Posterior vena cava (tissue), 2 donors: ENCODE data around the gene KIF1A. TPM values are rescaled to one million over a fixed set of nuclear protein-coding genes. Genes with fewer than 3 reads are reported as not detected.
A peak's percentile ranks its signal among the peaks of the same experiment; 100 is the strongest.

Experiments used
- DNase-seq: peaks from one replicate; pipeline ENCODE4 v3.0.0-alpha.2; 2020; ENCODE audit warnings: low spot score
- intact Hi-C, 2 donors: fragments of 100-400 bp; cut with DNase I; formaldehyde crosslinking; loops; one replicate each; pipeline versions ENCODE4 v1.14.1 to v1.14.2; 2022 to 2023
- long read RNA-seq, 2 donors: library from polyadenylated mRNA; unstranded; transcript quantifications; one replicate each; pipeline ENCODE4 v2.0.0, GENCODE V29; 2020 to 2021
- total RNA-seq, 2 donors: library from RNA; stranded (reverse); fragmentation: NEBNext Ultra II Directional; extraction: Animal tissue kit (Norgen Biotek cat#: 25700); gene quantifications; one replicate each; pipeline ENCODE4 v1.2.1, GENCODE V29; 2021
- donor health status: DM: yes; HTN: yes; CAD: no.
- donor health status: DM: yes; HTN: yes; CAD: no.

Gene KIF1A
- under 1 TPM; 0.37 to 0.57 TPM for total RNA-seq
- long read RNA-seq, donor 1, result 0 reads
- long read RNA-seq, donor 2, result 0 reads

- intact Hi-C loops, result no loop called here
- DNase-seq, result no peak
These were observed at the start of gene KIF1A for GRCh38 chr2:240819858-240820606. Gene KIF1A, minus strand, starts transcription at chr2:240820219. Its CDS starts 22,467 bp downstream, at chr2:240797752.

DNA sequence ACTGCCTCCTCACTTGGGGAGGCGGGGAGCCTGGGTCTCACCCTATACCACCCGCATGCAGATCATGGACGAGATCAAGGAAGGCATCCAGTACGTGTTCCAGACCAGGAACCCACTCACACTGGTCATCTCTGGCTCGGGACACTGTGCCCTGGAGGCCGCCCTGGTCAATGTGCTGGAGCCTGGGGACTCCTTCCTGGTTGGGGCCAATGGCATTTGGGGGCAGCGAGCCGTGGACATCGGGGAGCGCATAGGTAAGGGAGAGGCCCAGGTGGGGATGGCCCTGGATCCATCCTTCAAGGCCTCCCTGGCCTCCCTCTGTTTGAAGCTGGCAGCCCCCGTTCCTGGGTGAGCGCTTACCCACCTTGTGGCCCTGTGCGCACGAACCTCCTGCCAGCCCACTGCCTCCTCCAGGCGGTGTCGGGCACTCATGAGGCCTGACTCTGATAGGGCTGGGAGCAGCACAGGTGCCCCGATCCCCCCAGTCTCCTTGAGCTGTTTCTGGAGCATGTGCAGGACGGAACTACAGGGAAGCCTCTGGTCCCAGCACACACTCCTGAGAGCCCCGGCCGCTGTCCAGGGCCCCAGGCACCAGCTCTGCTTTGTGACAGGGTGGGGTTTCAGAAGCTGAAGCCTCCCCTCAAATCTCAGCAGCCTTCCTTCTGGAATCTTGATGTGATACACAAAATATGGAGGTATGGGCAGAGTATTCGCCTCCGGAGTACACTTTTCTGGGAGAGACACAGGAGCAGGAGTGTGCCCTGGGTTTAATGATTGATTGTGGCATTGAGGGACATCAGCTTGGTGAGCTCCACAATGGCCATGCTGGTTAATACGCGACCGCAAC, 49.3 kb upstream of the KIF1A start:
- intact Hi-C loops, result no loop called here
- no peak for DNase-seq

GRCh38 chr2:240868286-240869108, 48.5 kb upstream of the KIF1A start, which contains the start of gene AGXT:
Gene AGXT, plus strand, starts transcription at chr2:240868824. Its CDS starts 42 bp downstream, at chr2:240868866.
- intact Hi-C loops, result no loop called here
- no peak for DNase-seq

DNA sequence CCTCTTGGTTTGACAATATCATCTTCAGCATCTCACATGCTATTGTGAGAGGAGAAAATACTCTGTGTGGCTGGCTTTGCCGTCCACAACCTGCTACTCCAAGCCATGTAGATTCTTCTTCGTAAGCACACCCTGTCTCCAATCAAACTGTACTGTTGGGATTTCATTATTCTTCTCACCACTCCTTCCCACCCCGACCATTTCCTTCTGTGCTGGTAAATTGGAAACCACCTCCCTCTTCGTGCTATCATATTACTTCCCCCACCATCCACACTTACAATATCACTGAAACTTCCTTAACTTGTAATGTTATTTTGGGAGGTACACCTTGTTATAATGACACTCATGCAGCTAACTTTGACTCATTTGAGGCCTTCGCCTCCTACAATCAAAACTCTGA, 45.4 kb upstream of the KIF1A start:
- intact Hi-C loops, result no loop called here
- DNase-seq, result no peak

DNA sequence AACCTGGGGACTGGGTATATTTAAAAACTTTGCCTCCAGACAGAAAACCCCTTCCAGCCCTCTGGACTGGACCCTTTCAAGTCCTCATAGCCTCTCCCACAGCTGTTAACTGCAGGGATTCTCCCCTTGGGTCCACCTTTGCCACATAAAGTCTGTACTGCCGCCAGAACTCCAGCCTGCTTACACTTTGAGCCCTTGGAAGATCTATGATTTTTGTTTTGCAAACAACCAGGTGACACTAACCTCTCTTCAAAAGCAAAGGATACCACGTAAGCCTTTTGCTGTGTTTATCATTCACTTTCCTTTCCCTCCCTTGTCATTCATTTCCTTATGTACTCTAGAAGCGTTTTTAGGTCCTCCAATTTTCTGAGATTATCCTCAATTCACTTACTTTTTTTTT, 44.5 kb upstream of the KIF1A start:
- intact Hi-C loops, result no loop called here
- DNase-seq, result no peak

- no peak for DNase-seq
- intact Hi-C loops, result no loop called here
These were observed 41.5 kb upstream of the KIF1A start for GRCh38 chr2:240861547-240861946.

DNA sequence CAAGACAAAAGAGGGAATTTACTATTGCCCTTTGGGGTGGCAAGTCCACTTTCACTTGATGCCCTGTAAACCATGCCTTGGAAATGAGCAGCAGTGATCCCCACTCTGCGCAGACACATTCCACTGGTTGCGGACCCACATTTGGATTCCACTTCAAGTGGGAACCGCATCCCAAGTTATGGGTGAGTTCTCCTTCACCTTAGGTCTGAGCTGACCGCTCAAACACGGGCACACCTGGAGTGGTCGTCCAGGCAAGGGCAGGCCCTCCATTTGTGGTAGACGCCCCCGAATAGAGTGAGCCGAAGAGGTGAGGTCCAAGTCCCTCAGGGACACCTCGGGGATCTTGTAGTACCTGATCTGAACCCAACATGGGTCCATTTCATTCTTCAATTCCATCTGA, 38.9 kb upstream of the KIF1A start:
- intact Hi-C loops, result no loop called here
- no peak for DNase-seq

DNA sequence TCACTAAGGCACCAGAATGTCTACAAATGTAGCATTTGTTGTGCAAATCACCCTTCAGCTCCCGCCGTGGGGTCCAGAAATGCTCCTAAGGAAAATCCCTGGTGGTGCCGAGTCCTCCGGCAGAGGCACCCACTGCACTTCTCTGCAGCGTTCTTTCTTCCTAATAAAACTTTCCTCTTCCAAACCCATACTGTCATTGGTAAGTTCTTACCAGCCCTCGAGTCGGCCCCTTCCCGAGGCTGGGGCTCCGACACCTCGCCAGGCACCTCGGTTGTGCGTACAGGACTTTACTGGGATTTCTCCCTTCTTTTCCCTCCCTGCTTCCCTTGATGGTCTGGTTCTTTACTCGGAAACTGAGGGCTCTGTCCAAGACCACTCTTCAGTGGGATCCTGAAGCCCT, 38.3 kb upstream of the KIF1A start:
- no peak for DNase-seq
- intact Hi-C loops, result no loop called here

- no peak for DNase-seq
- intact Hi-C loops, result no loop called here
These were observed 37.3 kb upstream of the KIF1A start for GRCh38 chr2:240857039-240858008.

DNA sequence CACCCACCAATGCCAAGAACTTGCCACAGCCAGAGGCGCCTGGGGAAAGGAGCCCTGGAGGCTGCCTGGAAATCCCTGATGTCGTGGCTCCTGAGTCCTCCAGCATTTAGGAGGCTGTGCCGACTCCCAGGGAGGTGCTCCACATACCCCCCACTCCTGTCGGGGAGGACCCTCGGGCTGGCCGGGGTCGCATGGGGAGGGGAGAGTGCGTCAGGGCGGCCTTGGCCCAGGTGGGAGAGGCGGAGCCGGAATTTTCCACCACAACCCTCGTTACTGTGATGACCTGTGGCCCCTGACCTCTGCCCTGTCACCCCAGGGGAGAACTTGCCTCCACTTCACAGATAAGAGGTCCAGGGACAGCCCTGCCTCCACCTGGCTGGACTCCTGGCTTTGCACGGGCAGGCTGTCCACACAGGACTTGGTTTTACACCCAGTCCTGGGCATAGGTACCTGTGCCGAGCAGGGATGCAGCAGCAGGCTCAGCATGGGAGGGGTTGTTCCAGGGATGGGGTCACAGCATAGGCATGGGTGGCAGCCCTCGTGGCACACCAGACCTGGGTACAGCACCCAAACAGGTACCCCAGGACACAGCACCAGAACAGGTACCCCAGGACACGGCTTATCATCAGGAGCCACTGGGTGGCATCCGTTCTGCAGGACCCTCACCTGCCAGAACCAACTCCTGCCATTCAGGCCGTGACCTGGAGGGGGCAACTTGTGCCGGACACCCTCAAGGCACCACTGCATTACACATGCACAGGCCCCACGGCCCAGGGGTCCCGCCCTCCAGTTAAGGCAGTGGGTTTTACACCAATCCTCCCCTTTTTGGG, 36.3 kb upstream of the KIF1A start:
- DNase-seq, result no peak
- intact Hi-C loops, result no loop called here

DNA sequence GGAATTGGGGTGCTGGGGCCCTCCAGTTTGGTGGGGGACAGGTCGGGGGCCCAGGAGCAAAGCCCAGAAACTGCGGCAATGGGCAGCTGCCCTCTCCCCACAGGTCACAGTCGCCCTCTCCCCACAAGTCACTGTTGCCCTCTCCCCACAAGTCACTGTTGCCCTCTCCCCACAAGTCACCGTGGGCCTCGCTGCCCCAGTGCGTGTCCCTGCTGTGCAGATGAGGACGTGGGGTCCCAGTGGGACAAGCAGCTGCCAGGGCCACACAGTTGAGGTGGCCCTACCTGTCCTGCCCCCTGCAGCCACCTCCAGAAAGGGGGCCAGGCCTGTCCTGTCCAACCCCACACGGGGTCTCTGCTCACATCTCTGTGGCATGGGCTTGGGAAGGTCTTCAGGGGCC, 35.7 kb upstream of the KIF1A start:
- no peak for DNase-seq
- intact Hi-C loops, result no loop called here

DNA sequence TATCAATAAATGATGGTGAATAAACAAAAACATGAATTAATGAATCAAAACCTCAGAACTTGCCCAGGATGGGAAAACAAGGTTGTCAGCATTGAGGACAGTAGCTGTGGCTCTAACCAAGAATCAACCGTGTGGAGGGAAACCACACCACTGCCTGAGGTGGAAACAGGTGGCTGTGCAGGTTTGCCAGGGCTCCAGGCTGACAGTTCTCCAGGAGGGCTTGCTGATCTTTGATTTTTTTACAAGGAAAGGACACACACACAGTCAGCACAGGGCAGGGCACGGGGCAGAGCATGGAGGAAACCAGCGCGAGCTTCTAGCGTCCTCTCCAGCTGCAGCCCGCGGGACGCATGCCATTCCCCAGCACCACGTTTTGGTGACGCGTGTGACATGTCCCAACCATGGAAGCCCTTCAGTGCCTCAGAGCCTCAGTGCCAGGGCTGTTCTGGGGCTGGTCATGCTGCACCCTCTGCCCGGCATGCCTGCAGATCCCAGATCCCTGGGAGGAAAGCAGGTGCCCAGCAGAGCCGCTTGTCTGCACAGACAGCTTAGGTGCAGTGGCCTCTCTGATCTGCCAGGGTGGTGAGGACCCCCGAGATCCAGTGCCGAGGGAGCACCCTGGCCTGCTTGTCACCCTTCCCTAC, 32.8 kb upstream of the KIF1A start:
- intact Hi-C loops, result no loop called here
- no peak for DNase-seq

DNA sequence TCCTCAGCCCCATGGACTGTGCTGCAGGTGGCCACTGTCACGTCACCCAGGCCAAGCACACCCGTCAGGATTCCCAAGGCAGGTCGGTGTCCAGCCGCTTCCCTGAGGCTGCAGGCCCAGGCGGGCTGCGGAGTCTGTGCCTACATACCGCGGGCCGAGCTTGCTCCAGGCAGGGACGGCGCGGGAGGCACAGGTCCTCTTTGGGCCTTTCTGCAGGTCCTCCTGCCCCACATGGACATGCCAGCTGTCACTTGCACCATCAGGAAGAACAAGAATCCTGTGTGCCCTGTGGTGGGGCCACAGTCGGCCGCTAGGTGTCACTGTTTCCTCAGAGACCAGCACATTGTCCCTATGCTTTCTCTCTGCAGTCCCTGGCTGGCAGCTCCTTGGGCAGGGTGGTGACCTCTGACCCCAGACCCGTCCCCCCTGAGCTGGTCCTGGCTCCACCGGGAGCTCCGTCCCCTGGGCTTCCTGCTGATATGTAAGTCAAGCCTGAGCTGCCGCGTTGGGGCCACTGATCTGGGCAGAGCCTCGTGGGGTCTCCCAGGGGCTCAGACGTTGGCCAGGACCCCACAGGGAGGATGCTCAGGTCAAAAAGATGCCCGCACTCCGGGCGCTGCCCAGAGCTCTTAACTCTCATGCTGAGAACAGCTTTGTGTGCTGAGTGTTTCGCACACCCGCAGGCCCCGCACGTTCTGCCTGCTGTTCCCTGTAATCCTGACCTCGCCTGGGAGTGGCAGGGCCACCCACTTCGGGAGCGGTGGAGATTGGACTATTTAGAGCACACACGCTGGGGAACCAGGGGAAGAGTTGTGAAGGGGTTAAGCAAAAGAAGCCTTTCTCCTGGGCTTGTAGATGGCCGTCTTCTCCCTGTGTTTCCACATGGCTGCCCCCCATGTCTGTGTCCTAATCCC, 31.3 kb upstream of the KIF1A start:
- DNase-seq, result peak; percentile 94
- intact Hi-C loops, result no loop called here

GRCh38 chr2:240850756-240851077, 30.7 kb upstream of the KIF1A start:
- intact Hi-C loops, result no loop called here
- no peak for DNase-seq

GRCh38 chr2:240850026-240850425, 30.0 kb upstream of the KIF1A start:
- intact Hi-C loops, result no loop called here

GRCh38 chr2:240848900-240849680, 29.1 kb upstream of the KIF1A start:
- no peak for DNase-seq
- intact Hi-C loops, result no loop called here

More at GRCh38 chr2:240850026-240850425, 30.0 kb upstream of the KIF1A start:
- DNase-seq, result no peak
